H1 (cell line): ENCODE results near the gene NDRG4. TPM values are rescaled to one million over a fixed set of nuclear protein-coding genes. Genes with fewer than 3 reads are reported as not detected.

ENCODE experiments used
- CTCF ChIA-PET: fragments of 300-600 bp; sonication (Branson Sonifier 250); formaldehyde crosslinking; loops from one replicate; lab custom pipeline; 2021; ENCODE audit not compliant: partially characterized antibody; lab: Charles Lee
- POLR2A ChIA-PET: fragments of 300-600 bp; sonication (Branson Sonifier 250); formaldehyde crosslinking; loops from one replicate; lab custom pipeline; 2021; ENCODE audit warnings: inconsistent platforms; ENCODE audit not compliant: partially characterized antibody; lab: Charles Lee
- DNase-seq, 2 experiments: peaks; one replicate each; pipeline versions ENCODE4 v3.0.0 to v3.0.0-alpha.2; 2010 to 2022; ENCODE audit warnings: low spot score in 2 of 2, low read depth in 1 of 2, mixed read lengths in 1 of 2
- FAIRE-seq: peaks from 2 replicates; lab custom pipeline; 2011; peaks lifted over from hg19 to GRCh38; lab: Jason Lieb, UNC
- H2AFZ ChIP-seq: 2 replicates; pipeline ENCODE4 v1.8.1; 2012; ENCODE audit warnings: low read length, inconsistent platforms
- H2AK5ac ChIP-seq: 2 replicates; pipeline ENCODE4 v1.6.1; 2013; ENCODE audit warnings: low read depth, low read length
- H2BK120ac ChIP-seq: replicated peaks from 2 replicates; pipeline ENCODE3; 2013; ENCODE audit warnings: low read depth, low read length, inconsistent platforms
- H2BK12ac ChIP-seq: 2 replicates; pipeline ENCODE4 v1.6.1; 2013; ENCODE audit warnings: low read depth, low read length
- H2BK15ac ChIP-seq: 2 replicates; pipeline ENCODE4 v1.6.1; 2013; ENCODE audit warnings: low read length
- H2BK20ac ChIP-seq: 2 replicates; pipeline ENCODE4 v1.6.1; 2013; ENCODE audit warnings: low read length
- H2BK5ac ChIP-seq: 2 replicates; pipeline ENCODE4 v1.6.1; 2013; ENCODE audit warnings: low read depth, low read length
- H3K14ac ChIP-seq: 2 replicates; pipeline ENCODE4 v1.6.1; 2013; ENCODE audit warnings: inconsistent platforms; ENCODE audit not compliant: insufficient read length
- H3K18ac ChIP-seq: 2 replicates; pipeline ENCODE4 v1.6.1; 2013; ENCODE audit warnings: low read length; ENCODE audit errors: extremely low read depth
- H3K23ac ChIP-seq: 2 replicates; pipeline ENCODE4 v1.6.1; 2013; ENCODE audit warnings: inconsistent platforms; ENCODE audit not compliant: insufficient read length
- H3K23me2 ChIP-seq: 2 replicates; pipeline ENCODE4 v1.6.1; 2013; ENCODE audit warnings: low read depth, low read length
- H3K27ac ChIP-seq: 2 replicates; pipeline ENCODE4 v1.6.1; 2011; ENCODE audit warnings: low read depth, low read length, inconsistent platforms
- H3K27me3 ChIP-seq, 4 experiments: replicated peaks in 1 of 4; 1 replicate in 1 of 4; 2 replicates in 3 of 4; pipeline versions ENCODE4 v1.6.1 to v1.8.1; 2011 to 2013; ENCODE audit warnings: low read length in 3 of 4, mild to moderate bottlenecking in 3 of 4, inconsistent platforms in 2 of 4, mixed read lengths in 2 of 4, moderate library complexity in 1 of 4; ENCODE audit not compliant: control insufficient read depth in 3 of 4, insufficient read depth in 3 of 4; ENCODE audit errors: extremely low read depth in 1 of 4
- H3K36me3 ChIP-seq, 4 experiments: 2 replicates each; pipeline versions ENCODE4 v1.6.1 to v1.8.1; 2011 to 2013; ENCODE audit warnings: mild to moderate bottlenecking in 4 of 4, low read length in 3 of 4, moderate library complexity in 2 of 4, control low read depth in 1 of 4, inconsistent platforms in 1 of 4; ENCODE audit not compliant: insufficient read depth in 4 of 4, control insufficient read depth in 2 of 4
- H3K4ac ChIP-seq: replicated peaks from 2 replicates; pipeline ENCODE3; 2013; ENCODE audit warnings: low read length, low read depth, mixed read lengths, inconsistent platforms; ENCODE audit not compliant: insufficient read length
- H3K4me1 ChIP-seq, 4 experiments: replicated peaks in 1 of 4; 1 replicate in 1 of 4; 2 replicates in 3 of 4; pipeline versions ENCODE4 v1.6.1 to v1.8.1; 2011 to 2013; ENCODE audit warnings: low read length in 3 of 4, inconsistent platforms in 2 of 4, mixed read lengths in 1 of 4; ENCODE audit not compliant: insufficient read depth in 4 of 4, control insufficient read depth in 3 of 4
- H3K4me2 ChIP-seq, 2 experiments: 2 replicates each; pipeline versions ENCODE4 v1.6.1 to v1.8.1; 2011 to 2013; ENCODE audit warnings: low read depth in 2 of 2, low read length in 2 of 2, control low read depth in 1 of 2, inconsistent platforms in 1 of 2, mild to moderate bottlenecking in 1 of 2; ENCODE audit not compliant: insufficient read depth in 1 of 2
- H3K4me3 ChIP-seq, 4 experiments: fragments of 200-600, 300-600 bp in 1 of 4; sonication (generic), shearing (Covaris generic), sonication (Bioruptor Twin) in 1 of 4; 2 replicates each; pipeline versions ENCODE4 v1.5.1 to v1.8.1; 2011 to 2016; ENCODE audit warnings: low read length in 4 of 4, low read depth in 3 of 4, control low read depth in 2 of 4, inconsistent platforms in 2 of 4, mild to moderate bottlenecking in 2 of 4, mixed read lengths in 1 of 4, moderate library complexity in 1 of 4; ENCODE audit not compliant: insufficient read depth in 2 of 4; ENCODE audit errors: extremely low read depth in 1 of 4
- H3K56ac ChIP-seq: replicated peaks from 2 replicates; pipeline ENCODE3; 2013; ENCODE audit warnings: low read depth, mild to moderate bottlenecking, mixed read lengths, low read length, inconsistent platforms; ENCODE audit not compliant: insufficient read length
- H3K79me1 ChIP-seq: 2 replicates; pipeline ENCODE4 v1.6.1; 2013; ENCODE audit warnings: low read depth, low read length, control low read depth
- H3K79me2 ChIP-seq, 2 experiments: 2 replicates each; pipeline versions ENCODE4 v1.6.1 to v1.8.1; 2012 to 2013; ENCODE audit warnings: low read length in 2 of 2, mild to moderate bottlenecking in 2 of 2, inconsistent platforms in 1 of 2; ENCODE audit not compliant: insufficient read depth in 2 of 2, control insufficient read depth in 1 of 2
- H3K9ac ChIP-seq, 4 experiments: replicated peaks in 1 of 4; 1 replicate in 1 of 4; 2 replicates in 3 of 4; pipeline versions ENCODE4 v1.6.1 to v1.8.1; 2011 to 2013; ENCODE audit warnings: low read depth in 3 of 4, low read length in 3 of 4, control low read depth in 2 of 4, mild to moderate bottlenecking in 2 of 4, moderate library complexity in 2 of 4, inconsistent platforms in 1 of 4; ENCODE audit errors: extremely low read depth in 1 of 4
- H3K9me3 ChIP-seq, 2 experiments: 2 replicates each; pipeline versions ENCODE4 v1.6.1 to v1.8.1; 2012 to 2013; ENCODE audit warnings: mild to moderate bottlenecking in 2 of 2, moderate library complexity in 2 of 2, control low read depth in 1 of 2, inconsistent platforms in 1 of 2, low read depth in 1 of 2, low read length in 1 of 2, mixed read lengths in 1 of 2; ENCODE audit not compliant: insufficient read depth in 2 of 2
- H4K20me1 ChIP-seq, 2 experiments: replicated peaks in 1 of 2; 2 replicates each; pipeline versions ENCODE3 to v1.8.1; 2011 to 2013; ENCODE audit warnings: inconsistent platforms in 2 of 2, low read length in 2 of 2, mild to moderate bottlenecking in 1 of 2; ENCODE audit not compliant: insufficient read depth in 2 of 2, control insufficient read depth in 1 of 2
- H4K5ac ChIP-seq: 2 replicates; pipeline ENCODE4 v1.6.1; 2013; ENCODE audit warnings: low read length, low read depth, mixed read lengths, inconsistent platforms; ENCODE audit not compliant: insufficient read length
- H4K8ac ChIP-seq: 2 replicates; pipeline ENCODE4 v1.8.0; 2013; ENCODE audit warnings: mild to moderate bottlenecking, moderate library complexity, low read length, inconsistent platforms; ENCODE audit not compliant: insufficient read depth; ENCODE audit errors: extremely low read depth
- H4K91ac ChIP-seq: replicated peaks from 2 replicates; pipeline ENCODE3; 2013; ENCODE audit warnings: low read length, mixed read lengths, inconsistent platforms; ENCODE audit not compliant: insufficient read length
- ATF3 ChIP-seq: IDR thresholded peaks from 2 replicates; pipeline ENCODE4 v1.6.1; 2011; ENCODE audit warnings: low read depth, mild to moderate bottlenecking, low read length; ENCODE audit not compliant: insufficient read depth
- BRCA1 ChIP-seq: IDR thresholded peaks from 2 replicates; pipeline ENCODE4 v1.6.1; 2012; ENCODE audit warnings: low read depth, low read length, improper control_type of control experiment
- CHD2 ChIP-seq: IDR thresholded peaks from 2 replicates; pipeline ENCODE4 v1.6.1; 2012; ENCODE audit warnings: low read length, improper control_type of control experiment
- GABPA ChIP-seq: IDR thresholded peaks from 2 replicates; pipeline ENCODE4 v1.6.1; 2011; ENCODE audit warnings: mild to moderate bottlenecking, low read length, moderate library complexity, borderline replicate concordance; ENCODE audit not compliant: insufficient read depth
- KDM4A ChIP-seq: IDR thresholded peaks from one replicate; pipeline ENCODE4 v1.7.1; 2012; ENCODE audit warnings: low read depth, mild to moderate bottlenecking, moderate library complexity, low read length, inconsistent platforms; ENCODE audit not compliant: severe bottlenecking
- NANOG ChIP-seq: IDR thresholded peaks from 2 replicates; pipeline ENCODE4 v1.6.1; 2011; ENCODE audit warnings: low read length, low read depth, mild to moderate bottlenecking, inconsistent platforms; ENCODE audit not compliant: insufficient read depth, poor library complexity, severe bottlenecking
- POLR2AphosphoS5 ChIP-seq: IDR thresholded peaks from 2 replicates; pipeline ENCODE4 v1.6.1; 2011; ENCODE audit warnings: low read depth, low read length
- RAD21 ChIP-seq, 2 experiments: IDR thresholded peaks in 1 of 2; conservative IDR thresholded peaks in 1 of 2; 2 replicates each; pipeline ENCODE4 v1.6.1; 2011; ENCODE audit warnings: low read depth in 2 of 2, low read length in 2 of 2, improper control_type of control experiment in 1 of 2, inconsistent platforms in 1 of 2, mild to moderate bottlenecking in 1 of 2, moderate library complexity in 1 of 2
- RFX5 ChIP-seq: IDR thresholded peaks from 2 replicates; pipeline ENCODE4 v1.6.1; 2011; ENCODE audit warnings: low read depth, low read length, improper control_type of control experiment, borderline replicate concordance
- SP1 ChIP-seq: IDR thresholded peaks from 2 replicates; pipeline ENCODE4 v1.6.1; 2011; ENCODE audit warnings: low read depth, low read length
- SP4 ChIP-seq: IDR thresholded peaks from 2 replicates; pipeline ENCODE4 v1.6.1; 2012; ENCODE audit warnings: low read length, inconsistent platforms
- TCF12 ChIP-seq: IDR thresholded peaks from 2 replicates; pipeline ENCODE4 v1.6.1; 2011; ENCODE audit warnings: low read depth, mild to moderate bottlenecking, low read length
- ZNF274 ChIP-seq: IDR thresholded peaks from 2 replicates; pipeline ENCODE4 v1.7.0; 2012; ENCODE audit warnings: low read length, borderline replicate concordance; ENCODE audit errors: extremely low read depth
- WGBS, 2 experiments: shearing (Covaris generic) in 1 of 2; methylation state at CpG; one replicate each; pipeline versions ENCODE4 v1.1.6 to v1.1.7; 2013 to 2015; ENCODE audit warnings: low lambda C conversion rate in 2 of 2, mixed read lengths in 2 of 2, inconsistent platforms in 1 of 2, low coverage in 1 of 2, missing lambda C conversion rate in 1 of 2; ENCODE audit not compliant: insufficient replicate concordance in 2 of 2, insufficient coverage in 1 of 2, insufficient read length in 1 of 2; ENCODE audit errors: extremely low coverage in 1 of 2, missing lambda C conversion rate in 1 of 2; 5-methylcytosine and 5-hydroxymethylcytosine counted together
- polyA plus RNA-seq, 7 experiments: library from polyadenylated mRNA; depleted of rRNA in 3 of 7; stranded (reverse) in 5 of 7; unstranded in 2 of 7; fragments of >200 nt in 5 of 7; fragments of 200-250 nt in 2 of 7; gene quantifications; 1 replicate in 5 of 7; 2 replicates in 1 of 7; 4 replicates in 1 of 7; pipeline versions ENCODE4 v1.2.1 to v1.2.3, GENCODE V29; 2011 to 2013; ENCODE audit warnings: missing spikeins in 2 of 7, mixed read lengths in 2 of 7
- total RNA-seq: library from RNA; stranded (reverse); fragmentation: NEBNext Ultra II Directional; extraction: Animal tissue kit (Norgen Biotek cat#: 25700); gene quantifications from 2 replicates; pipeline ENCODE4 v1.2.1, GENCODE V29; 2021

Gene NDRG4
- total and polyA plus RNA-seq, 2 of the 8 experiments (the other 6 are each of a cell fraction or from before 2014, with no cell fraction given): 20.8 to 30.9 TPM

GRCh38 chr16:58499092-58499511 is 841 bp upstream of the NDRG4 start:
- H3K4me2 ChIP-seq: peak overlapping the region; percentile 79 to 99; a peak in 2 of 4 replicates
- no peak overlapping the region for H2BK12ac ChIP-seq
- no peak overlapping the region for H3K9ac ChIP-seq
- no peak overlapping the region for H2BK5ac ChIP-seq
- 69% methylated on average over 6 of the region's 10 CpGs; no CpG with 5 or more reads in 1 of the 2 experiments for WGBS, 2 experiments
- H4K91ac ChIP-seq: no peak overlapping the region
- no peaks in the 10 kb centered on the region for H3K9me3 ChIP-seq
- no peak overlapping the region for H3K27ac ChIP-seq
- no peak overlapping the region for H2AK5ac ChIP-seq
- H3K79me2 ChIP-seq: no peaks in the 10 kb centered on the region
- no peak overlapping the region; the same call in 1 of the 2 replicates for H4K8ac ChIP-seq
- no peak overlapping the region for H2AFZ ChIP-seq
- no peak for FAIRE-seq
- H3K4me3 ChIP-seq: no peak overlapping the region
- ChIA-PET POLR2A (interaction anchor here (1.2 to 1.5 kb wide), 2 partner anchors 13 to 15 kb away, joined by 3 to 5 read pairs; no protein-coding TSS in a partner anchor), CTCF (interaction anchor here (1.1 to 2.2 kb wide), 8 partner anchors 12 to 162 kb away, joined by 3 to 9 read pairs (median 4); no protein-coding TSS in a partner anchor)
- no peak overlapping the region for H2BK15ac ChIP-seq
- H2BK20ac ChIP-seq: no peak overlapping the region
- H4K20me1 ChIP-seq: peaks cover 0 to 3% of the 10 kb centered on the region in 2 experiments
- H2BK120ac ChIP-seq: no peak overlapping the region
- no peak overlapping the region for H3K56ac ChIP-seq
- peaks cover 0 to 8% (median 6%) of the 10 kb centered on the region in 4 experiments; a peak in 4 of 7 replicates for H3K27me3 ChIP-seq
- no peaks in the 10 kb centered on the region for H3K36me3 ChIP-seq
- no peak overlapping the region for H4K5ac ChIP-seq
- no peak for DNase-seq
- no peak overlapping the region for H3K4ac ChIP-seq
- no peak overlapping the region for H3K14ac ChIP-seq
- no peak overlapping the region for H3K18ac ChIP-seq
- peaks cover 0 to 33% (median 24%) of the 10 kb centered on the region in 4 experiments; a peak in 6 of 7 replicates for H3K4me1 ChIP-seq
- H3K79me1 ChIP-seq: no peaks in the 10 kb centered on the region
- H3K23ac ChIP-seq: no peak overlapping the region
- peaks cover 20% of the 10 kb centered on the region for H3K23me2 ChIP-seq
- TF ChIP-seq TCF12: no peak
- no peak for TF ChIP-seq SP4
- TF ChIP-seq NANOG: no peak
- no peak for TF ChIP-seq ATF3
- no peak for TF ChIP-seq RAD21 (IDR thresholded peaks at IDR 0.05 in 1 of 2, conservative IDR thresholded peaks at IDR 0.05 in 1 of 2; ENCODE audit: low read depth in 2 of 2, low read length in 2 of 2)
- TF ChIP-seq SP1: no peak
- no peak for TF ChIP-seq RFX5
- TF ChIP-seq GABPA: no peak
- no peak for TF ChIP-seq CHD2
- no peak for TF ChIP-seq BRCA1
- no peak for TF ChIP-seq POLR2AphosphoS5
- TF ChIP-seq KDM4A: no peak
- no peak for TF ChIP-seq ZNF274
